ENCODE measurements around the gene WNT9B.
"Not testable (repeated sequence)": the region's sequence is repeated elsewhere in the genome, so short reads cannot be mapped to it uniquely, and the experiment has no call there.

DNA sequence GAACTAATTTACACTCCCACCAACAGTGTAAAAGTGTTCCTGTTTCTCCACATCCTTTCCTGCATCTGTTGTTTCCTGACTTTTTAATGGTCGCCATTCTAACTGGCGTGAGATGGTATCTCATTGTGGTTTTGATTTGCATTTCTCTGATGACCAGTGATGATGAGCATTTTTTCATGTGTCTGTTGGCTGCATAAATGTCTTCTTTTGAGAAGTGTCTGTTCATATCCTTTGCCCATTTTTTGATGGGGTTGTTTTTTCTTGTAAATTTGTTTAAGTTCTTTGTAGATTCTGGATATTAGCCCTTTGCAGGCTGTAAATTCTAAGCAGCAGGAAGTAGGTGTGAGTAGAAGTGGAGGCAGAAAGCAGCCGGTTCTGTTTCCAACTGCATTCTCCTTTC is 10.8 kb upstream of the WNT9B start:
- TF ChIP-seq, protein P1, sequence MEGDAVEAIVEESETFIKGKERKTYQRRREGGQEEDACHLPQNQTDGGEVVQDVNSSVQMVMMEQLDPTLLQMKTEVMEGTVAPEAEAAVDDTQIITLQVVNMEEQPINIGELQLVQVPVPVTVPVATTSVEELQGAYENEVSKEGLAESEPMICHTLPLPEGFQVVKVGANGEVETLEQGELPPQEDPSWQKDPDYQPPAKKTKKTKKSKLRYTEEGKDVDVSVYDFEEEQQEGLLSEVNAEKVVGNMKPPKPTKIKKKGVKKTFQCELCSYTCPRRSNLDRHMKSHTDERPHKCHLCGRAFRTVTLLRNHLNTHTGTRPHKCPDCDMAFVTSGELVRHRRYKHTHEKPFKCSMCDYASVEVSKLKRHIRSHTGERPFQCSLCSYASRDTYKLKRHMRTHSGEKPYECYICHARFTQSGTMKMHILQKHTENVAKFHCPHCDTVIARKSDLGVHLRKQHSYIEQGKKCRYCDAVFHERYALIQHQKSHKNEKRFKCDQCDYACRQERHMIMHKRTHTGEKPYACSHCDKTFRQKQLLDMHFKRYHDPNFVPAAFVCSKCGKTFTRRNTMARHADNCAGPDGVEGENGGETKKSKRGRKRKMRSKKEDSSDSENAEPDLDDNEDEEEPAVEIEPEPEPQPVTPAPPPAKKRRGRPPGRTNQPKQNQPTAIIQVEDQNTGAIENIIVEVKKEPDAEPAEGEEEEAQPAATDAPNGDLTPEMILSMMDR (conservative IDR thresholded peaks at IDR 0.05; ENCODE audit: low read depth, low read length): not testable (repeated sequence)
- not testable (repeated sequence) for TF ChIP-seq EZH2 (IDR thresholded peaks at IDR 0.05; ENCODE audit: borderline replicate concordance, low read depth, low read length, poor library complexity, severe bottlenecking)

Data from A673 (cell line).